Natural killer cell treated with Interleukin-12 subunit alpha and Interleukin-12 subunit beta and Interleukin-15 and Interleukin-18, amount 100 ng/mL, for 72 hours (primary cell): ENCODE results near the gene PDE9A. TPM values are rescaled to one million over a fixed set of nuclear protein-coding genes. Genes with fewer than 3 reads are reported as not detected.

ENCODE experiments used
- ATAC-seq, 2 donors: fragments of 150-1000 bp; cut with Tn5 transposase in 1 of 2; sonication (Bioruptor Pico), chemical (Tn5 transposase) in 1 of 2; 2 replicates each; pipeline ENCODE4 v1.10.0; 2021
- DNase-seq: peaks from one replicate; pipeline ENCODE4 v3.0.0; 2022; ENCODE audit warnings: low spot score
- H3K27ac Mint-ChIP-seq, 2 donors: 1 replicate in 1 of 2; 2 replicates in 1 of 2; pipeline ENCODE4 v1.8.0; 2022; ENCODE audit warnings: mixed read lengths in 2 of 2, mild to moderate bottlenecking in 1 of 2, moderate library complexity in 1 of 2
- H3K27me3 Mint-ChIP-seq, 2 donors: 1 replicate in 1 of 2; 2 replicates in 1 of 2; pipeline ENCODE4 v1.8.0; 2022; ENCODE audit warnings: mixed read lengths in 2 of 2
- H3K36me3 Mint-ChIP-seq: one replicate; pipeline ENCODE4 v1.8.0; 2022; ENCODE audit warnings: mixed read lengths
- H3K4me1 Mint-ChIP-seq, 2 donors: 1 replicate in 1 of 2; 2 replicates in 1 of 2; pipeline ENCODE4 v1.8.0; 2022; ENCODE audit warnings: low read depth in 2 of 2, mixed read lengths in 2 of 2, mild to moderate bottlenecking in 1 of 2
- H3K4me3 Mint-ChIP-seq: one replicate; pipeline ENCODE4 v1.8.0; 2022; ENCODE audit warnings: mixed read lengths
- H3K9me3 Mint-ChIP-seq: 2 replicates; pipeline ENCODE4 v1.8.0; 2022; ENCODE audit warnings: mixed read lengths
- total RNA-seq, 2 donors: library from RNA; stranded (reverse); gene quantifications; one replicate each; pipeline ENCODE4 v1.2.3, GENCODE V29; 2022

The PDE9A gene
- total RNA-seq, 2 donors from 2014 or later: 1.4 to 2.2 TPM

DNA sequence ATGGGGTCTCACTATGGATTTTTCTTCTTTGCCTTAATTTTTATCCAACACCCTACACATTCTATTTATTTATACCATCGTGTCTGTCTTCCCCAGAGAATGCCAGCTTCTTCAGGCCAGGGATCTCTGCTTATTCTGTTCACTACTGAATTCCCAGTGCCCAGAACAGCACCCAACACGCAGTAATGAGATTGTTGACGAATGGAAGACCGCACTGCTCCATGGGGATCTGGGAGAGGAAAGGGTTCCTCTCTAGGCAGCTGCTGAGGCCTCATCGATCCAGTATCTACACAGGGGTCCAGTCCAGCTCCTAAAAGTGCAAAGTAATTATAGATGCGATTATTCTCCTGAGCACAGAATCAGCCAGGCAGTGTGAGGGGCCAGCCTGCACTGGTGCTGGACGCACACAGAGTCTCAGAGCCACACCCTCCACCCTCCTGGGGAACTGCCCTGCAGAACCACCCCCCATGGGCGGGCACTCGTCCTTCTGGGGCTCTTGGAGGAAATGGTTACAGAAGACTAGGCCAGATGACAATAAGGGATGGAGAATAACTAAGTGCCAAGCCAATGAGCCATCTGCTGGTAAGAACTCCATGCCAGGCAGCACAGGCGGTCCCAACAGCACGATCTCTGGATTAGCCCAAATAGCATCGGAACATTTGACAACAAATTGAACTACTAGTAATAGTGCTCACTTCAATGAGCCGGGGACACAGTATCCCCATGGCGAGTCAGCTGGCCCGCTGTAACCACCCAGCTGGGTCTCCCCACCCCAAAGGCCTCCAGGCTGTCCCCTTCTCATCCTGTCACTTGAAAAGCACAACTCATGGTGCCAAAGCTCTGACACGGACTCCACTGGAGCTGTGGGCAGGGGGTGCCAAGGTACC lies 1.7 kb upstream of the PDE9A start:
- no peak overlapping the region for H3K27ac Mint-ChIP-seq
- H3K36me3 Mint-ChIP-seq: no peaks in the 10 kb centered on the region
- no peak for ATAC-seq
- peaks cover 21 to 30% of the 10 kb centered on the region in 2 donors for H3K27me3 Mint-ChIP-seq
- no peak overlapping the region for H3K4me3 Mint-ChIP-seq
- peaks cover 6 to 15% of the 10 kb centered on the region in 2 donors for H3K4me1 Mint-ChIP-seq
- no peaks in the 10 kb centered on the region for H3K9me3 Mint-ChIP-seq
- DNase-seq: no peak

DNA sequence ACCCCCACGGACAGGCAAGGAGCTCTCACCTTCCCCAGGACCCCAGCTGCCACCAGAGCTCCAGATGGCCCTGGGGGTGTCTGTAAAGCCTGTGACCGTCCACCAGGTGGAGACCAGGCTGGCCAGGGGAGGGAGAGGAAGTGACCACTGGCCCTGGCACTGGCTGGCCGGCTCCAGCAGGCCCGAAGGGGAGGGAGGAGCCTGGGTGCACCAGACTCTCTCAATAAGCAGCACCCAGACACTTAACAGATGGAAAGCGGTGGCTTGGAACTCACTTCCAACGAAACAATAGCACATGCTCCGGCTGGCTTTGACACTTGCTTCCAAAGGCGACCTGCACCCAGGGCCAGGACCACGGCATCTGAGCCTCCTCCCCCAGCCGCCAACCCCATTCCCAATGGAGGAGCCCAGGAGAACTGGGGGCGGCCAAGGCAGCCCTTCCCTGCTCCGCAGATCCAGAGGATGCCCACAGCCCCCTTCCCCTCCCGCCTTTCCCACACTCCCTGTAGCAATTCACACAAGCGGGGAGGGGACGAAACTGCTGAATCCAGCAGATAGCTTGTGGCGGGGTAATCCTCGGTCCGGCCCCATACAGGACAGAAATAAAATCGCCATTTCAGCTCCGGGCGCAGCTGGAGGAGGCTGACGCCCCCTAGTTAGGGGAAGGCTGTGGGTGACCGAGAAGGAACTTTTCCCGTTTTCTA lies 742 bp upstream of the PDE9A start:
- H3K27ac Mint-ChIP-seq: peak overlapping the region in 1 of 2 donors; percentile 53
- H3K27me3 Mint-ChIP-seq: peaks cover 21 to 30% of the 10 kb centered on the region in 2 donors
- peak overlapping the region; percentile 65 for H3K4me3 Mint-ChIP-seq
- no peaks in the 10 kb centered on the region for H3K9me3 Mint-ChIP-seq
- no peaks in the 10 kb centered on the region for H3K36me3 Mint-ChIP-seq
- peak in 1 of 2 donors; percentile 20 for ATAC-seq
- peaks cover 6 to 15% of the 10 kb centered on the region in 2 donors for H3K4me1 Mint-ChIP-seq
- DNase-seq: no peak

GRCh38 chr21:42654179-42654912 lies 925 bp downstream of the PDE9A start:
- DNase-seq: peak; percentile 72

DNA sequence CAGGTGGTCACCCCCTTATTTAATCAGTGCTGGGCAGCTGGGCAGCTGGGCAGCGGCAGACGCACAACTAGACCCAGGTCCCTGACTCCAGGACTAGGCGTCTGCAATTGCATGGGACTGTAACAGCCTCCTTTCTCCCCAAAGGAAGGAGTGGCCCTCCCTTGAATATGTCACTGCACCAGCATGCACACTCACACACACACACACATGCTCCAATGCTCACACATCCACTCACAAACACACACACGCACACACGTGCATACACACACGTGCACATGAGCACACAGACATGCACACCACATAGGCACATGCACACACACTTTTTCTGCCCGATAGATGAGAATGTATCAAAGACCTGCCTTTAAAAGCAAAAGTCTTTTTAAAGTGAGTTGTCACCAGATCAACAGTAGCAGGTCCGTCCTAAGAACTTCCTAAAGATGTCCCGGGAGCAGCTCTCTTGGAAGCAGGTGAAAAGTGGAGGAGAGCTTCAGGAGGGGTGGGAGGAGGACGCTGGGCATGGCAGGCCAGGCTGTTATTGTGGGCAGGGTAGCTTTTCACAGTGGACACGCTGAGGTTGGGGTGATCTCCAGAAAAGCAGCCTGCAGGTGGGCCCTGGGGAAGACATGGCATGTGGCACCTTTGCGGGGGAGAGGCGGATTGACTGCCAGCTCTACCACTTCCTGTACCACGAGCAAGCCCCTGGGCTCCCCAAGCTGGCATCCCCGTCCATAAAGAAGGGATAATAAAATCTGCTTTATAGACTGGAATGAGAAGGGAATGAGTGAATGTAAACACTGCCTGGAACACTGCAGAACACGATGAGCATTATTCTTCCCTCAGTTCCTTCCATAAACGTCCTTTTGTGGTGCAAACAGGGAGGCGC lies 1.7 kb downstream of the PDE9A start:
- no peak for ATAC-seq
- Mint-ChIP-seq H3K9me3 (no peaks in the 10 kb centered on the region), H3K4me1 (peaks cover 6 to 20% of the 10 kb centered on the region in 2 donors), H3K36me3 (no peaks in the 10 kb centered on the region), H3K27ac (no peak overlapping the region), H3K27me3 (peaks cover 27 to 30% of the 10 kb centered on the region in 2 donors), H3K4me3 (peak overlapping the region; percentile 40)
- no peak for DNase-seq

More at GRCh38 chr21:42654179-42654912, 925 bp downstream of the PDE9A start:
- Mint-ChIP-seq H3K4me3 (peak overlapping the region; percentile 40), H3K27me3 (peaks cover 27 to 30% of the 10 kb centered on the region in 2 donors), H3K9me3 (no peaks in the 10 kb centered on the region), H3K27ac (no peak overlapping the region), H3K4me1 (peaks cover 6 to 20% of the 10 kb centered on the region in 2 donors), H3K36me3 (no peaks in the 10 kb centered on the region)
- ATAC-seq: peak in 1 of 2 donors; percentile 62

DNA sequence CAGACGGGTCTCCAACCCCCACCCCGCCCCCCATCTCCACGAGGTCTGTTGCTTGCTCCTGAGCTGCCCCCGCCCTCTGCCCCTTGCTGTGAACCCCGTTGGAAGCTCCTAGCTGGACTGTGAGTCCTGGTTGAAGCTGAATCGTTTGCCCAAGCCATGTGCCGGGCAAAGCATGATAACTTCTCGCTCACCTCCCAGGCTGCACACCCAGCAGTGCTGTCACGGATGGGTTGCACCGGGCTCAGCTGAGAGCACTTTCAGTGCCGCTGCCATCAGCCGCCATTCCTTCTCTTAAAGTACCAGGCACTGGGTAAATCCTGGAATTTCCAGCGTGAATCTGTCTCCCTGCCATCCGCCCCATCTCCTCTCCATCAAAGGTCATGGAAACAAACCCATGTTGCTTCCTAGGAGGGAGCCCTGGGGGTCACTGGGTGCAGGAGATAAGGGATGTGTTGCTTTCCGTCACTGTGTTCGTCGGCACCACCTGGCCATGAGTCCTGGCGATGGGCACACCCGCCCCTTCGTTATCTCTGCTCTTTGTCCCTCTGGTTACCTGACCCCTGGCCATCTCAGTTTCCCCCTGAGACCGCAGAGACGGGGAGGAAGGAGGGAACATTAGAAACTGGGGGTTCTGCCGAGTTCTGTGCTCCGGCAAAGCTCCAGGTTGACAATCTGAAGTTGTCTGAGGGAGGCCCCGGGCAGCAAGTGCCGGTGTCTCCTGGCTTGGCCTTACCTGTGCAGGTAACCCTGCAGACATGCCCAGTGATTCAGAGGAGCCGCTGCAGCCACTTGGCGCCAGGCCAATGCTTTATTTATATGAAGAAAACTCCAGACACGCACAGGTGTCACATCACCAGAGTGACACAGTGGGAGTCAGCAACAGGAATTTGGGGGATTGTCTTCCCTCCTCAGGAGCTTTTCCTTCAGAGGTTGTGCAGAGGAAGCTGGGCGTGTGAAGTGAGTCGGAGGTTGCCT lies 2.7 kb downstream of the PDE9A start:
- no peak for ATAC-seq
- no peaks in the 10 kb centered on the region for H3K36me3 Mint-ChIP-seq
- peaks cover 25 to 27% of the 10 kb centered on the region in 2 donors for H3K27me3 Mint-ChIP-seq
- H3K9me3 Mint-ChIP-seq: no peaks in the 10 kb centered on the region
- no peak overlapping the region for H3K4me3 Mint-ChIP-seq
- no peak for DNase-seq
- no peak overlapping the region for H3K27ac Mint-ChIP-seq
- peaks cover 6 to 20% of the 10 kb centered on the region in 2 donors for H3K4me1 Mint-ChIP-seq

DNA sequence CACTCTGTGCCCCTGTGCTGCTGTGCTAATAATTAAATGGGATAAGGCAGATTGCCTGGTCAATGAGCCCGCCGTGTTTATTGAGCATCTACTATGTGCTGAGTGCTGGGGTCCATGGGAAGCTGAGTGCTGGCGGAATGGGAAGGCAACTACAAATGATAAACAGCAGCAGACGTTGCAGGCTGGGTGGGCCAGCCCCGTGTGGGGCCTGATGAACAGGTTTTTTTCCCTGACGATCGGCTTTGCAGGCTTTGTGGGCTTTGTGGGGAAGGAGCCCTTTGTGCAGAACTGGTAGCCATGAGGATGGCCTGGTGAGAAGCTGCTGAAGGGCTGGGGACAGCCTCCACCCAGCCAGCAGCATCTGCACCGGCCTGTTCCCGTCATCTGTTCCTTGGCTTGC lies 3.5 kb downstream of the PDE9A start:
- no peak overlapping the region for H3K4me3 Mint-ChIP-seq
- no peak overlapping the region for H3K27ac Mint-ChIP-seq
- H3K27me3 Mint-ChIP-seq: peaks cover 20 to 21% of the 10 kb centered on the region in 2 donors
- DNase-seq: no peak
- ATAC-seq: no peak
- peaks cover 6 to 20% of the 10 kb centered on the region in 2 donors for H3K4me1 Mint-ChIP-seq
- H3K36me3 Mint-ChIP-seq: no peaks in the 10 kb centered on the region
- H3K9me3 Mint-ChIP-seq: no peaks in the 10 kb centered on the region

GRCh38 chr21:42657676-42658319 lies 4.4 kb downstream of the PDE9A start:
- Mint-ChIP-seq H3K36me3 (no peaks in the 10 kb centered on the region), H3K4me1 (peaks cover 6 to 20% of the 10 kb centered on the region in 2 donors), H3K4me3 (no peak overlapping the region), H3K9me3 (no peaks in the 10 kb centered on the region), H3K27ac (no peak overlapping the region), H3K27me3 (peaks cover 19 to 20% of the 10 kb centered on the region in 2 donors)
- ATAC-seq (no peak), DNase-seq (no peak)

DNA sequence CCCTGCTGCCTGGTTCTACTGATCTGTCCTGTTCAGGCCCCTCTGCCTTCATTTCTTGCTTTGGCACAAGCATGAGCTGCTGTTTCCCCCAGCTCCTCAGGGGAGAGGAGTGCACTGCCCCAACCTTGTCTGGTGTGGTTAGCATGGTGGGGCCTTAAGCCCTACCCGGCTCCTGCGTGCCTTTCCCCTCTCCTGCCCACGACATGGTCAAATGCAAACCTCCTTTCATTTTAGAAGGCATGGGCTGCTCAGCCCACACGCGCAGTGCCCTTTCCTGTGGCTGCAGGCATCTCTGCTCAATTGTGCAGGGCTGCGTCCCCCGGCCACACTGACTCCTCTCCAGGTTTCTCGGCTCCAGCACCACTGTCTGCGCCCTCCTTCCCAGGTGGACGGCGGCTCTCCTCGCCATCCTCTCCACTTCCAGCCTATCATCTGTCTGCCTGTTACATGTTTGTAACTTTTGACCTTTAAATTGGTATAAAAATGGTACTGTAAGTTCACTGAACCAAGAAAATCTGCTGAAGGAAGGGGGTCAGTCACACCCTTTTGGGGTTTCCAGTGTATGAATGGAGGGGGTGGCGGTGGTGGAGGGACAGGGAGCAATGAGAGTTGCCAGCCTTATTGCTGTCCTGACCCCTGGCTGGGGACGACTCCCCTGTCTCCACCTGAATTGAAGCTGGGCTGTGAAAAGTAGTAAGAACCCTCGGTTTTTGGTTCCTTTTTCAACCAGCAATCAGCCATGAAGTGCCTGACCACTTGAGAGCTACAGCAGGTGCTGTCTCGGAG lies 5.1 kb downstream of the PDE9A start:
- ATAC-seq (no peak), DNase-seq (no peak)
- H3K27me3 Mint-ChIP-seq: peaks cover 15 to 16% of the 10 kb centered on the region in 2 donors
- H3K36me3 Mint-ChIP-seq: no peaks in the 10 kb centered on the region
- H3K4me3 Mint-ChIP-seq: no peak overlapping the region
- no peaks in the 10 kb centered on the region for H3K9me3 Mint-ChIP-seq
- H3K4me1 Mint-ChIP-seq: peaks cover 6 to 15% of the 10 kb centered on the region in 2 donors
- no peak overlapping the region for H3K27ac Mint-ChIP-seq

GRCh38 chr21:42659416-42660117 lies 6.1 kb downstream of the PDE9A start:
- Mint-ChIP-seq H3K4me1 (peaks cover 6 to 14% of the 10 kb centered on the region in 2 donors), H3K27ac (no peak overlapping the region), H3K9me3 (no peaks in the 10 kb centered on the region), H3K36me3 (no peaks in the 10 kb centered on the region), H3K4me3 (no peak overlapping the region), H3K27me3 (peaks cover 14 to 16% of the 10 kb centered on the region in 2 donors)
- DNase-seq (no peak), ATAC-seq (no peak)

DNA sequence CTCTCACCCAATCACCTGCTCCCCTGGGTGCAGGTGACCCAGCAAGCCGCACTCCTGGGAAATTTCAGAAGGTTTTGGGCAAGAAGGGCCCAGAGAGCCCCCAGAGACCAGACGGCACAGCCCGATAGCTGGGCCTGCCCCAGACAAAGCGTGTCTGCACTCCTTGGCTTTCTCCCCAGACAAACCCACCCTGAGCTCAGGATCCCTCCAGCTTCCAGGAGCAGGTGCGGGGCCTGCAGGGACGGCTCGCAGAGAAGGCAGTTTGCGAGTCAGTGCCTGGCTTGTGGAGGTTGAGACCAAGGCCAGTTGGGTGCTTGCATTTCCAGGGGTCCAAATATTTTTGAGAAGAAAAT lies 6.7 kb downstream of the PDE9A start:
- peaks cover 2 to 9% of the 10 kb centered on the region in 2 donors for H3K4me1 Mint-ChIP-seq
- H3K9me3 Mint-ChIP-seq: no peaks in the 10 kb centered on the region
- DNase-seq: no peak
- H3K4me3 Mint-ChIP-seq: no peak overlapping the region
- ATAC-seq: no peak
- H3K27ac Mint-ChIP-seq: no peak overlapping the region
- H3K27me3 Mint-ChIP-seq: peaks cover 9 to 14% of the 10 kb centered on the region in 2 donors
- no peaks in the 10 kb centered on the region for H3K36me3 Mint-ChIP-seq
